ENCODE data around the gene GLRX5. TPM values are rescaled to one million over a fixed set of nuclear protein-coding genes. Genes with fewer than 3 reads are reported as not detected.

The GLRX5 gene
- total RNA-seq, 1 donor from 2014 or later = 99.9 TPM

DNA sequence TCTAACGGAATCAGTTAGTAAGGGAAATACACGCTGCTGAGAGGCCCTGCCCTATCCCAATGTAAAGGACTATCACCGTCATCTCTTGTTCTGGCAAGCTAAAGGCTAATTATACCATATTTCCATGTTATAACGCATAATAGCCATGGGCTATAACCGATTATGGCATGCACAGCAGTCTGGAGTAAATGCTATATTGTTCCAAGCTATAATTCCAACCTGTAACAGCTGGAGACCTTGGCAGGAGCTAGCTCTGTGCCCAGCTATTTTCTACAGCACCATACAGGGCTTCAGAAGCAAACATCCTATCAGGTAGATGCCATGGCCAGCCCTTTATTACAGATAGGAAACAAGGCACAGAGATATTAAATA, 44.7 kb upstream of the GLRX5 start:
- no peaks in the 10 kb centered on the region for H3K36me3 Mint-ChIP-seq
- no peak overlapping the region for H3K27ac ChIP-seq

DNA sequence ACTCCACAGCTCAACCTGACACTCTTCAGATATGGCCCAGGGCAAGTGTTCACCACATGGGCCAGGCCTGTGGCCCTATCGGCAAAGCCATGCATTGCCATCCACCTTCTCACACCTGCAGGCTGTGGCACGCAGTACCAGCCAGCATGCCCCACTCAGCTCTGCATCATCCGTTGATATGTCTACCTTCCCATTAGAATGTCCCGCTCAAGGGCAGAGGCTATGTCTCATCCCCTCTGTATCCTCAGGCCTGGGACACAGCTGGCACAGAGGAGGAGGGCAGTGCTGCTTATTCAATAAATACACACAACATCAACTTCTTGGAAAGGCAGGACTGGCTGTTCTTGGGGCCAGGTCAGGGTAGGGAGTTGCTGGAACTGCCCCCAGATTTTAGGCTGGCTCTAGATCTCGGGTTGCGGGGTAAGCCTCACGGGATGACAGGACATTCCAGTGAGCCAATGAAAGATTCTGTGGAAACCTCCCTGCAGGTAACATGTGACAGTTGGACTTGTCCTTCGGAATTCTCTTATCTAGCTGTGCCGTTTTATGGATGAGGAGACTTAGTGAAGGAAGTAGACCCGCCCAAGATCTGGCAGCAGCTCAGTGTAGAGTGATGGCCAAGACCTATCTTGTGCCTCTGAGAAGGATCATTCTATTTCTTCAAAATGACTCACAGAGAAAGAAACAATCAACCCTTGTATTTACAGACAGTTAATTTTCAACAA, 44.0 kb upstream of the GLRX5 start:
- peaks cover 2% of the 10 kb centered on the region for H3K9me3 Mint-ChIP-seq
- no peaks in the 10 kb centered on the region for H3K27me3 ChIP-seq
- H3K36me3 Mint-ChIP-seq = no peaks in the 10 kb centered on the region
- H3K27me3 Mint-ChIP-seq (ENCODE audit: insufficient read depth, low read depth) = peaks cover 11% of the 10 kb centered on the region
- no peaks in the 10 kb centered on the region for H3K79me2 ChIP-seq (ENCODE audit: low read depth)
- no peak overlapping the region for H3K9ac ChIP-seq
- H3K4me3 Mint-ChIP-seq = no peak overlapping the region
- no peak overlapping the region for H3K4me3 ChIP-seq
- DNase-seq (ENCODE audit: low spot score) = no peak
- peaks cover 3% of the 10 kb centered on the region for H3K4me1 Mint-ChIP-seq
- no peaks in the 10 kb centered on the region for H4K20me1 ChIP-seq (ENCODE audit: low read depth)
- no peaks in the 10 kb centered on the region for H3K36me3 ChIP-seq
- H3K27ac Mint-ChIP-seq = no peak overlapping the region
- no peaks in the 10 kb centered on the region for H3K9me3 ChIP-seq (ENCODE audit: low read depth)
- TF ChIP-seq EZH2 (IDR thresholded peaks at IDR 0.05) (no peak), EZH2phosphoT487 (IDR thresholded peaks at IDR 0.05) (no peak)
- TF ChIP-seq, protein P1, sequence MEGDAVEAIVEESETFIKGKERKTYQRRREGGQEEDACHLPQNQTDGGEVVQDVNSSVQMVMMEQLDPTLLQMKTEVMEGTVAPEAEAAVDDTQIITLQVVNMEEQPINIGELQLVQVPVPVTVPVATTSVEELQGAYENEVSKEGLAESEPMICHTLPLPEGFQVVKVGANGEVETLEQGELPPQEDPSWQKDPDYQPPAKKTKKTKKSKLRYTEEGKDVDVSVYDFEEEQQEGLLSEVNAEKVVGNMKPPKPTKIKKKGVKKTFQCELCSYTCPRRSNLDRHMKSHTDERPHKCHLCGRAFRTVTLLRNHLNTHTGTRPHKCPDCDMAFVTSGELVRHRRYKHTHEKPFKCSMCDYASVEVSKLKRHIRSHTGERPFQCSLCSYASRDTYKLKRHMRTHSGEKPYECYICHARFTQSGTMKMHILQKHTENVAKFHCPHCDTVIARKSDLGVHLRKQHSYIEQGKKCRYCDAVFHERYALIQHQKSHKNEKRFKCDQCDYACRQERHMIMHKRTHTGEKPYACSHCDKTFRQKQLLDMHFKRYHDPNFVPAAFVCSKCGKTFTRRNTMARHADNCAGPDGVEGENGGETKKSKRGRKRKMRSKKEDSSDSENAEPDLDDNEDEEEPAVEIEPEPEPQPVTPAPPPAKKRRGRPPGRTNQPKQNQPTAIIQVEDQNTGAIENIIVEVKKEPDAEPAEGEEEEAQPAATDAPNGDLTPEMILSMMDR (IDR thresholded peaks at IDR 0.05) = no peak
- no peak overlapping the region for H2AFZ ChIP-seq (replicated peaks)
- H3K4me2 ChIP-seq = no peak overlapping the region
- H3F3A ChIP-seq (ENCODE audit: low read depth) = no peaks in the 10 kb centered on the region
- no peaks in the 10 kb centered on the region for H3K4me1 ChIP-seq
- no peak overlapping the region for H3K27ac ChIP-seq

More for the DNA sequence above, 44.7 kb upstream of the GLRX5 start:
- H3K27ac Mint-ChIP-seq = no peak overlapping the region
- Histone ChIP-seq H3K9ac (no peak overlapping the region), H3K27me3 (no peaks in the 10 kb centered on the region), H3K9me3 (ENCODE audit: low read depth) (no peaks in the 10 kb centered on the region), H3K36me3 (no peaks in the 10 kb centered on the region), H2AFZ (replicated peaks) (no peak overlapping the region), H3K4me1 (peaks cover 7% of the 10 kb centered on the region), H3K4me2 (no peak overlapping the region), H3K79me2 (ENCODE audit: low read depth) (no peaks in the 10 kb centered on the region), H3K4me3 (no peak overlapping the region), H4K20me1 (ENCODE audit: low read depth) (no peaks in the 10 kb centered on the region), H3F3A (ENCODE audit: low read depth) (no peaks in the 10 kb centered on the region)
- H3K4me3 Mint-ChIP-seq = no peak overlapping the region
- TF ChIP-seq EZH2phosphoT487 (IDR thresholded peaks at IDR 0.05) (no peak), EZH2 (IDR thresholded peaks at IDR 0.05) (no peak)
- TF ChIP-seq, protein P1 (IDR thresholded peaks at IDR 0.05) = no peak
- no peak for DNase-seq (ENCODE audit: low spot score)
- peaks cover 2% of the 10 kb centered on the region for H3K9me3 Mint-ChIP-seq
- peaks cover 12% of the 10 kb centered on the region for H3K27me3 Mint-ChIP-seq (ENCODE audit: insufficient read depth, low read depth)
- peaks cover 6% of the 10 kb centered on the region for H3K4me1 Mint-ChIP-seq

DNA sequence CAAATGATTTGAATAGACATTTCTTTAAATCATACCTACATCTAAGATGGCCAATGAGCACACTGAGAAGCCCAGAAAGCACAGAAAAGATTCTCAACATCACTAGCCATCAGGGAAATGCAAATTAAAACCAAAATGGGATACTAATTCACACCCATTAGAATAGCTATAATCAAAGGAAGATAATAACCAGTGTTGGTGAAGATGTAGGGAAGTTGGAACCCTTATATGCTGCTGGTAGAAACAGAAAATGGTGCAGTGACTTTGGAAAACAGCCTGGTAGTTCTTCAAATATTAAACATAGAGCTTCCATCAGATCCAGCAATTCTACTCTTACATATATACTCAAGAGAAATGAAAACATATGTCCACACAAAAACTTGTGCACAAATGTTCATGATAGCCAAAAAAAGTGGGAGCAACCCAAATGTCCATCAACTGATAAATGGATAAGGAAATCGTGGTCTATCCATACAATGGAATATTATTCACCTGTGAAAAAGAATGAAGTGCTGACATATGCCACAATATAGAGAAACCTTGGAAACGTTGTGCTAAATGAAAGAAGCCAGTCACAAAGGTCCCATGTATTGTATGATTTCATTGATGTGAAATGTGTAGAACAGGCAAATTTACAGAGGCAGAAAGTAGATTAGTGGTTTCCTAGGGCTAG, 42.8 kb upstream of the GLRX5 start:
- Histone ChIP-seq H3K4me3 (no peak overlapping the region), H3F3A (ENCODE audit: low read depth) (no peaks in the 10 kb centered on the region), H3K9ac (no peak overlapping the region), H4K20me1 (ENCODE audit: low read depth) (no peaks in the 10 kb centered on the region), H3K79me2 (ENCODE audit: low read depth) (no peaks in the 10 kb centered on the region), H3K4me1 (peaks cover 6% of the 10 kb centered on the region), H3K27me3 (no peaks in the 10 kb centered on the region), H3K36me3 (no peaks in the 10 kb centered on the region), H3K9me3 (ENCODE audit: low read depth) (no peaks in the 10 kb centered on the region), H3K27ac (no peak overlapping the region), H2AFZ (replicated peaks) (no peak overlapping the region), H3K4me2 (no peak overlapping the region)
- Mint-ChIP-seq H3K4me1 (peaks cover 14% of the 10 kb centered on the region), H3K4me3 (no peak overlapping the region), H3K9me3 (peaks cover 2% of the 10 kb centered on the region), H3K27me3 (ENCODE audit: insufficient read depth, low read depth) (peaks cover 11% of the 10 kb centered on the region), H3K36me3 (no peaks in the 10 kb centered on the region), H3K27ac (no peak overlapping the region)
- DNase-seq (ENCODE audit: low spot score) = no peak
- TF ChIP-seq, protein P1 (IDR thresholded peaks at IDR 0.05) = no peak
- no peak for TF ChIP-seq EZH2phosphoT487 (IDR thresholded peaks at IDR 0.05)
- TF ChIP-seq EZH2 (IDR thresholded peaks at IDR 0.05) = no peak

Data from neural progenitor cell (in vitro differentiated cells).